Common myeloid progenitor, CD34-positive (primary cell): ENCODE data around the gene PRRX1.

Experiments used
- CTCF ChIA-PET: fragments of 350-600 bp; sonication (Branson Sonifier 250); formaldehyde crosslinking; loops from one replicate; lab custom pipeline; 2021; ENCODE audit warnings: antibody characterized with exemption; lab: Charles Lee
- POLR2A ChIA-PET: fragments of 350-600 bp; sonication (Branson Sonifier 250); formaldehyde crosslinking; loops from one replicate; lab custom pipeline; 2021; ENCODE audit warnings: antibody characterized with exemption; lab: Charles Lee
- DNase-seq, 3 donors: peaks; one replicate each; pipeline versions ENCODE4 v3.0.0 to v3.0.0-alpha.2; 2013
- H3K27ac ChIP-seq, 2 experiments: 1 replicate in 1 of 2; 2 replicates in 1 of 2; pipeline ENCODE4 v1.7.0; 2013; ENCODE audit warnings: inconsistent platforms in 2 of 2, low read length in 2 of 2, mild to moderate bottlenecking in 2 of 2, low read depth in 1 of 2, moderate library complexity in 1 of 2; ENCODE audit not compliant: severe bottlenecking in 2 of 2, insufficient read depth in 1 of 2, poor library complexity in 1 of 2
- H3K27me3 ChIP-seq, 5 experiments: replicated peaks in 2 of 5; 1 replicate in 3 of 5; 2 replicates in 2 of 5; pipeline versions ENCODE4 v1.6.1 to v1.7.0; 2013; ENCODE audit warnings: low read length in 4 of 5, mild to moderate bottlenecking in 2 of 5, moderate library complexity in 2 of 5, inconsistent platforms in 1 of 5; ENCODE audit not compliant: insufficient read depth in 5 of 5, control insufficient read depth in 4 of 5
- H3K36me3 ChIP-seq, 4 experiments: 1 replicate in 2 of 4; 2 replicates in 2 of 4; pipeline versions ENCODE4 v1.6.1 to v1.7.0; 2013; ENCODE audit warnings: low read length in 3 of 4, control low read depth in 1 of 4, mild to moderate bottlenecking in 1 of 4; ENCODE audit not compliant: control insufficient read depth in 4 of 4, insufficient read depth in 4 of 4
- H3K4me1 ChIP-seq, 4 experiments: 1 replicate in 3 of 4; 2 replicates in 1 of 4; pipeline versions ENCODE4 v1.6.1 to v1.7.1; 2013; ENCODE audit warnings: low read length in 3 of 4, mild to moderate bottlenecking in 3 of 4, control low read depth in 1 of 4, inconsistent platforms in 1 of 4, moderate library complexity in 1 of 4; ENCODE audit not compliant: control insufficient read depth in 4 of 4, insufficient read depth in 4 of 4; ENCODE audit errors: control extremely low read depth in 1 of 4
- H3K4me3 ChIP-seq, 7 experiments: 1 replicate in 4 of 7; 2 replicates in 3 of 7; pipeline versions ENCODE4 v1.5.1 to v1.7.0; 2013; ENCODE audit warnings: mild to moderate bottlenecking in 7 of 7, low read length in 6 of 7, moderate library complexity in 6 of 7, inconsistent platforms in 2 of 7, low read depth in 2 of 7, control low read depth in 1 of 7; ENCODE audit not compliant: insufficient read depth in 4 of 7, control insufficient read depth in 1 of 7; ENCODE audit errors: extremely low read depth in 1 of 7
- H3K9me3 ChIP-seq, 5 experiments: 1 replicate in 4 of 5; 2 replicates in 1 of 5; pipeline versions ENCODE4 v1.6.1 to v1.7.1; 2013; ENCODE audit warnings: low read length in 4 of 5, mild to moderate bottlenecking in 2 of 5, inconsistent platforms in 1 of 5, low read depth in 1 of 5, moderate library complexity in 1 of 5; ENCODE audit not compliant: control insufficient read depth in 4 of 5, insufficient read depth in 2 of 5; ENCODE audit errors: control extremely low read depth in 1 of 5
- WGBS: methylation state at CpG from one replicate; pipeline ENCODE4 v1.1.5; 2013; ENCODE audit not compliant: insufficient coverage; 5-methylcytosine and 5-hydroxymethylcytosine counted together

PRRX1 gene

GRCh38 chr1:170776252-170776651, 112.3 kb downstream of the PRRX1 start:
- no peak overlapping the region for H3K4me3 ChIP-seq
- no peak for DNase-seq
- H3K4me1 ChIP-seq, result no peaks in the 10 kb centered on the region
- no peaks in the 10 kb centered on the region for H3K36me3 ChIP-seq
- H3K27me3 ChIP-seq, result no peaks in the 10 kb centered on the region
- POLR2A ChIA-PET, result no interaction called here
- CTCF ChIA-PET, result no interaction called here
- WGBS, result 96% methylated on average over 2 of the region's 3 CpGs
- peaks cover 0 to 3% (median 0%) of the 10 kb centered on the region in 5 experiments for H3K9me3 ChIP-seq
- no peak overlapping the region for H3K27ac ChIP-seq

DNA sequence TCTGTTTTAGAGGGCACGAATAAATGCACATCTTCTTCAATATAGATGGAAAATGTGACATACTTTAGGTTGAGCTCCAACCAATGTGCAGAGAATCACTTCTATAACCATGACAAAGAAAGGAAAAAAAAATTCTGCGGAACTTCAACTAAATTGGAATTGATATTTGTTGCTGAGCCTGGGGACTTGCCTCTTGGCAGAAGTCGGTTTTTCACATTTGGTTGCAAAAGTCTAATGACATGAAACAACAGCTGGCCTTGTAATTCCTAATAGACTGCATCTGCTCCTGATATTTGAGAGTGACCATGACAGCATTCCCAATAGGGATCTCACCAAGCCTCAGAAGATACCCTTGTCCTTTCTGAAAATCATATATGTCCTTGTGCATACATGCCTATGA, 112.8 kb downstream of the PRRX1 start:
- no peaks in the 10 kb centered on the region for H3K4me1 ChIP-seq
- 100% methylated on average over 2 of the region's 3 CpGs for whole genome bisulfite sequencing
- ChIA-PET CTCF (no interaction called here), POLR2A (no interaction called here)
- no peak overlapping the region for H3K4me3 ChIP-seq
- H3K27ac ChIP-seq, result no peak overlapping the region
- no peaks in the 10 kb centered on the region for H3K36me3 ChIP-seq
- peaks cover 0 to 3% (median 0%) of the 10 kb centered on the region in 5 experiments for H3K9me3 ChIP-seq
- no peak for DNase-seq
- no peaks in the 10 kb centered on the region for H3K27me3 ChIP-seq
